UCSD-AML1 (cell line): Measurements from ENCODE around the gene MEGF10.
"Not testable (repeated sequence)": the region's sequence is repeated elsewhere in the genome, so short reads cannot be mapped to it uniquely, and the experiment has no call there.

Experiments
- DNase-seq: peaks from one replicate; lab custom pipeline; 2025; ENCODE audit not compliant: unreplicated experiment; lab: John Stamatoyannopoulos, UW

MEGF10 gene

GRCh38 chr5:127290019-127290945 is at the start of gene MEGF10:
Gene MEGF10 (plus strand): TSS chr5:127290796. CDS start chr5:127331309, 40,513 bp downstream.
- DNase-seq: peak; percentile 27

- no peak for DNase-seq
Measured at GRCh38 chr5:127243011-127243410, 47.6 kb upstream of the MEGF10 start.

- no peak for DNase-seq
Measured at GRCh38 chr5:127254729-127255284, 35.8 kb upstream of the MEGF10 start.

- no peak for DNase-seq
Measured at GRCh38 chr5:127256886-127257597, 33.6 kb upstream of the MEGF10 start.

- DNase-seq: no peak
Measured at GRCh38 chr5:127260686-127261085, 29.9 kb upstream of the MEGF10 start.

- not testable (repeated sequence) for DNase-seq
Measured at GRCh38 chr5:127265473-127265872, 25.1 kb upstream of the MEGF10 start.

GRCh38 chr5:127268342-127268741 is 22.3 kb upstream of the MEGF10 start:
- not testable (repeated sequence) for DNase-seq

GRCh38 chr5:127270713-127271112 is 19.9 kb upstream of the MEGF10 start:
- not testable (repeated sequence) for DNase-seq

- DNase-seq: no peak
Measured at GRCh38 chr5:127275641-127276193, 14.9 kb upstream of the MEGF10 start.

- no peak for DNase-seq
Measured at GRCh38 chr5:127280491-127281220, 9.9 kb upstream of the MEGF10 start.

GRCh38 chr5:127281609-127282008 is 9.0 kb upstream of the MEGF10 start:
- no peak for DNase-seq

GRCh38 chr5:127288676-127289075 is 1.9 kb upstream of the MEGF10 start:
- DNase-seq: no peak

GRCh38 chr5:127290946-127291693 is 524 bp downstream of the MEGF10 start:
- DNase-seq: no peak

GRCh38 chr5:127292030-127292735 is 1.6 kb downstream of the MEGF10 start:
- DNase-seq: no peak

- DNase-seq: no peak
Measured at GRCh38 chr5:127293373-127293772, 2.8 kb downstream of the MEGF10 start.

- no peak for DNase-seq
Measured at GRCh38 chr5:127294829-127295228, 4.2 kb downstream of the MEGF10 start.

- DNase-seq: no peak
Measured at GRCh38 chr5:127295454-127295853, 4.9 kb downstream of the MEGF10 start.

GRCh38 chr5:127296321-127296720 is 5.7 kb downstream of the MEGF10 start:
- no peak for DNase-seq

- not testable (repeated sequence) for DNase-seq
Measured at GRCh38 chr5:127296894-127297293, 6.3 kb downstream of the MEGF10 start.
